RPMI8226 (cell line): ENCODE measurements around the gene LORICRIN.
A peak's percentile ranks its signal among the peaks of the same experiment; 100 is the strongest.

Source experiments
- DNase-seq: peaks from one replicate; pipeline ENCODE4 v3.0.0-alpha.2; 2015

Gene LORICRIN

GRCh38 chr1:153259387-153259786, at the start of gene LORICRIN:
TSS of gene LORICRIN (plus strand) at chr1:153259687. CDS start at chr1:153260950, 1,263 bp downstream.
- DNase-seq: no peak

- DNase-seq: no peak
These were observed 49.3 kb upstream of the LORICRIN start for GRCh38 chr1:153210206-153210605.

GRCh38 chr1:153212201-153212600, 47.3 kb upstream of the LORICRIN start:
- DNase-seq: no peak

- DNase-seq: no peak
These were observed 46.0 kb upstream of the LORICRIN start for GRCh38 chr1:153213519-153213918.

GRCh38 chr1:153217212-153217611, 42.3 kb upstream of the LORICRIN start, which contains the start of gene PRR9:
TSS of gene PRR9 (plus strand) at chr1:153217584. CDS start at chr1:153218145, 561 bp downstream.
- DNase-seq: no peak

DNA sequence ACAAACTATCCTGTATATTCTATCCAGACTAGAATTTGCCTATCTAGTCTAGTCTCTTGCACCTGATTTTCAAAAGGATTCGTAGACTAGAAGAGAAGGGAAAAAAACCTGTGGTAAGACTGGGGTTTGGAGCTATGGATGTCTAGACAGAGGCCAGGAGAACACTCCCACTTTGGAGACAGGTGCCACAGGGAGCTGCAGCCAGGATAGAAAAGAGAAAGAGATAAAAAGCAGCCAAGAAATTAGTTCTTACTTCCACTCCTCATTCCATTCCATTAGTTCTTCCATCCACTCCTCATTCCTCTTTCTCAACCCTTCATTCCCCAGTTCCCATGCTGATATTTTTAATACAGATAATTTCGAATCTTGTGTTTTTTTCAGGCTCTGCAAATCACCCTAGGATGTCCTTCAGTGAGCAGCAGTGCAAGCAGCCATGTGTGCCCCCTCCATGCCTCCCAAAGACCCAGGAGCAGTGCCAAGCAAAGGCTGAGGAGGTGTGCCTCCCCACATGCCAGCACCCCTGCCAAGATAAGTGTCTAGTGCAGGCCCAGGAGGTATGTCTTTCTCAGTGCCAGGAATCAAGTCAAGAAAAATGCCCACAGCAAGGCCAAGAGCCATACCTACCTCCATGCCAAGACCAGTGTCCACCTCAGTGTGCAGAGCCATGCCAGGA, 41.6 kb upstream of the LORICRIN start:
- DNase-seq: no peak

DNA sequence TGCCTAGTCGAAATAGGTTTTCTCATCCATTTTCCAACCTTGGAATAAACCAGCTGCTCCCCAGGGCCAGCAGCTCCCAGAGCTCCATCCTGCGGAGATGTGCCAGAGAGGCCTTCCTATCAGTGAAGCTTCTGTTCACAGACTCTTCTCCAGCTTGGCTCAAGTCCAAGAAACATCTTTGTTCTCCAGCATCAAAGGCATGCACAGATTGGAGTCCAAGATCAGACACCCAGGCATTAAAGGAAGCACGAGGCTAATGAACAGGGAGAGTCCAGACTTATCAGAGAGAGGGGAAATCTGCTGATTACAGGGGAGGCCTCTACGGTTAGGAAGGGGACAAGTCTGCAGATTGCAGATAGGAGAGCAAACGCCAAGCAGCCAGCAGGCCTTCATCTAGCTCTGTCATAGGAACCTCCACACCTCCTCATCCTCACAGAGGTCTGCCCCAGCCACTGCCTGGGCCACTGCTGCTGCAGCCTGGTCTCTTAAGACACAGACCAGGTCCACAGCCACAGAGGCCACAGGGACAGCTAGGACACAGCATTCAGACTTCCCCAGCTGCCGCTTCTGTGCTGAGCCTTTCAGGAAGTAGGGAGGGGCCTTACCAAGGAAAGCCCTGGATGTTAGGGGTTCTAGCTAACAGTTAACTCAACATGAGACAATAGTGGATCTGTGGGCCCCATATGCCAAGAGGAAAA, 38.7 kb upstream of the LORICRIN start:
- DNase-seq: no peak

- DNase-seq: peak; percentile 64
These were observed 36.2 kb upstream of the LORICRIN start for GRCh38 chr1:153223040-153223891.

GRCh38 chr1:153227810-153228209, 31.7 kb upstream of the LORICRIN start:
- no peak for DNase-seq

GRCh38 chr1:153228491-153228890, 31.0 kb upstream of the LORICRIN start:
- no peak for DNase-seq

GRCh38 chr1:153229076-153229829, 30.2 kb upstream of the LORICRIN start:
- peak; percentile 31 for DNase-seq

GRCh38 chr1:153231363-153231762, 28.1 kb upstream of the LORICRIN start:
- DNase-seq: no peak

GRCh38 chr1:153231785-153232184, 27.7 kb upstream of the LORICRIN start:
- DNase-seq: no peak

DNA sequence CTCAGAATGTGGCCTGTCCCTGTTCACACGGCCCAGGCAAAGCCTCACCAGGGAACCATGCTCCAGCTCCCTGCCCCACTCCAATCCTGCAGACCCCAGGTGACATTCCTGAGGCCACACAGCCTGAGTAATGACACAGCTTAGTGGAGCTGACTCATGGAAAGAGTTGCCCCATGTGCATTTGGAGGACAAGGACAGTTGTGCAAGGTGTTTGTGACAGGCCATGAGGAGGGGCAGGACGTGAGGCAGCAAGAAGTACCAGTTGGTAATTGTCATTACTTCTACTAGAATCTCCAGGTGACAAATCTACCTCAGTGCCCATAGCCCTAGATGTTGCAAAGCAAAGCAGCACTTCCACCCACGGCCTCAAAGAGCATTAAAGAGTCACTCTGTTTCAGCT, 26.9 kb upstream of the LORICRIN start:
- no peak for DNase-seq

DNA sequence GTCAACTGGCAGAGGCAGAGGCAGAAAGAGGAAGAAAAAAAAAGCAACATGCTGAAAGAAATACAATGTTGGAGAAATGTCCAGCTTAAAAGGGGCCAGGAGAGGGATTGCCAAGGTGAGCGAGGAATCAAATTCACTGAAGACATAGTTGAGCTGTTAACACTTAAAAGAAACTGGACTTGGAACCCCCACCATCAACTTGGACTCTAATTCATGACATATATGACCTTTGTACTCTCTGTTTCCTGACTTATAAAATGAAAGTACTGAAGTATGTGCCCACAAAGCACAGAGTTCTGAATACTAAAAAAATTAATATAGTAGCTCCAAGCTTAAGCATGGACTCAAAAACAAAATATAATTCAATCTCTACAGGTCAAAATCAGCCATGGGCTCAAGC, 26.0 kb upstream of the LORICRIN start:
- DNase-seq: no peak

DNA sequence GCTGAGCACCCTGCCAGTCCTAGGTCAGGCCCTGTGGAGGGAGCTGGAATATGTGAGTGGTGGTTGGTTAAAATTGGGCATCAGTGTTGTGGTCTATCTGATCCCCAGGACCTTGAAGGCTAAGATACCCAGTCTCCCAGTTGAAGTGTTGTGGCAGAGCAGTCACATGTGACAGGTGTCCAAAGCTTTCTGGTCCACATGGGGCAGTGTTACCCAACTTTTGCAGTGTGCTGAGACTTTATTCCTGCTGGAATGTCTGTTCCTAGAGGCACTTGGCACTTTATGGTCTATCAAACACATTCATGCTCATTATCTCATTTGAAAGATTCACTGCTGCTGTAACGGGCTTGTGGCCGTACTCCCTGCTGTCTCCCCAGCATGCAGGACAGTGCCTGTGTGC, 21.0 kb upstream of the LORICRIN start:
- no peak for DNase-seq

GRCh38 chr1:153242160-153242559, 17.3 kb upstream of the LORICRIN start:
- no peak for DNase-seq

- no peak for DNase-seq
These were observed 14.0 kb upstream of the LORICRIN start for GRCh38 chr1:153245466-153245865.

- DNase-seq: no peak
These were observed 13.5 kb upstream of the LORICRIN start for GRCh38 chr1:153246018-153246417.

DNA sequence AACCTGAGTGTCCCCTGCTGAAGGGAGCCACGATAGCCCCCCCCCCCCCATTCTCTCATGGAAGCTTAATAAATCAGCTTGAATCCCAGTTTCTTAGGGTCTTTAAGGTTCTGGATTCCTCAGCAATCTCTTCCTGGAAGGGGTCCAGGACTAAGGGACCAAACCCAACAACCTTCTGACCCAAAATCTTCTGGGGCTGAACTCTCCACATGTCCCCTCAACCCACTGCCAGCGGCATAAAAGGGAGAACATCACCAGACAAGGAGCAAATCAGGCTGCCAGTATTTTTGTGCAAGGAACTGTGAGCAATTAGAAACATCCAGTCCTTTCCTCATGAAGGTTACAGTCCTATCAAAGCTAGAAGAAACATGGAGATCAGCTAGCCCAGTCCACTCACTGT, 12.7 kb upstream of the LORICRIN start:
- no peak for DNase-seq

DNA sequence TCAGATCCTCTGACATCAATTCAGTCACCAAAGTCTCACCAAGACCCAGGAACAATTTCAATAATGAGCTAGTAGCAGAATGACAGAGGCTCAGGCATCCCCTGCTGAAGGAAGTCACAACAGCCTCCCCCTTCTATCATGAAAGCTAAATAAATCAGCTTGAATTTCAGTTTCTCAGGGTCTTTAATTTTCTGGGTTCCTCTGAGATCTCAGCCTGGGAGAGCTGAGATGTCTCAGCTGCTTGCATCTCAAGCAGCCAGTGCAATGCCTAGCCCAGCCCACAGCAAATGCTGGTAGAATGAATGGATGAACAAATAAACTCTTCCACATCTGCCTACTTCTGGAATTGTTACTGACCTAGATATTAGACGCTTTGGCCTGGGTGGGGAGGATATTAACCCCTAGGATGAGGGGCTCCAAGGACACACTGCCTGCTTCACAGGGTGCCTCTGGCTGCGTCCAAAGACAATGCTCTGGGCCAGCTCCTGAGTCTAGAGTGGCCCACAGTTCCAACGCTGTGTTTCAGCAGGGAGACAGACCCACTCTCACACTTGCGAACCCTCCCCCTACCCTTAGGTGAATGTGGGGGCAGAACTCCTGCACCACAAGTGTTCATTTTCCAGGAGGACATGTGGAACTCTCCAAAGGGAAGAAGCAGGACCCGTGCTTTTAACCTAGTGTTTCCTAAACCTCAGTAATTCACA, 11.2 kb upstream of the LORICRIN start:
- DNase-seq: no peak

- no peak for DNase-seq
These were observed 9.3 kb upstream of the LORICRIN start for GRCh38 chr1:153250166-153250565.
